Measurements from ENCODE around the gene B4GALNT4.
"Not testable (repeated sequence)": the region's sequence is repeated elsewhere in the genome, so short reads cannot be mapped to it uniquely, and the experiment has no call there.

B4GALNT4 gene

GRCh38 chr11:424766-425165 lies 55.5 kb downstream of the B4GALNT4 start:
- DNase-seq, result not testable (repeated sequence)

GRCh38 chr11:425301-425700 lies 56.0 kb downstream of the B4GALNT4 start:
- DNase-seq, result no peak

GRCh38 chr11:426851-427250 lies 57.6 kb downstream of the B4GALNT4 start:
- no peak for DNase-seq

- DNase-seq, result no peak
Measured at GRCh38 chr11:428295-428694, 59.0 kb downstream of the B4GALNT4 start.

- no peak for DNase-seq
Measured at GRCh38 chr11:429391-429790, 60.1 kb downstream of the B4GALNT4 start.

GRCh38 chr11:429931-430456 lies 60.7 kb downstream of the B4GALNT4 start:
- no peak for DNase-seq
